ENCODE data around the gene GSE1. TPM values are rescaled to one million over a fixed set of nuclear protein-coding genes. Genes with fewer than 3 reads are reported as not detected.

GSE1 gene
- total RNA-seq, 1 experiment from 2014 or later = 90.2 TPM

GRCh38 chr16:85626191-85626981 lies 13.3 kb downstream of the GSE1 start:
- no peak for ATAC-seq
- no peak overlapping the region for H3K4me2 ChIP-seq (ENCODE audit: low read length)
- intact Hi-C loops (cut with micrococcal nuclease) = no loop called here
- POLR2A ChIA-PET = no interaction called here
- RAD21 ChIA-PET (ENCODE audit: low non-redundant PET in 1 of 2, low total read pairs in 2 of 2, uncharacterized antibody in 2 of 2, unreplicated experiment in 2 of 2) = interaction anchor here in 1 of 2 experiments (0.7 kb wide), 1 partner anchor 133 kb away, joined by 4 read pairs; no protein-coding TSS in a partner anchor
- CTCF ChIA-PET = interaction anchor here (4.7 kb wide), 1 partner anchor 11 kb away, joined by 28 read pairs; no protein-coding TSS in a partner anchor
- no peak overlapping the region for H3K4me3 ChIP-seq (replicated peaks in 1 of 2; ENCODE audit: low read depth in 1 of 2, low read length in 2 of 2)
- peaks cover 97% of the 10 kb centered on the region for H3K79me2 ChIP-seq (ENCODE audit: insufficient read depth, low read length)
- H3K9me2 ChIP-seq (ENCODE audit: insufficient read depth) = no peaks in the 10 kb centered on the region
- no peaks in the 10 kb centered on the region for H4K20me1 ChIP-seq (ENCODE audit: insufficient read depth)
- H3K36me3 ChIP-seq (ENCODE audit: control insufficient read depth in 1 of 2, insufficient read depth in 2 of 2, low read length in 2 of 2) = no peaks in the 10 kb centered on the region
- peaks cover 14 to 18% of the 10 kb centered on the region in 2 experiments; a peak in 3 of 4 replicates for H3K9me3 ChIP-seq (ENCODE audit: control insufficient read depth in 1 of 2, insufficient read depth in 1 of 2, low read depth in 1 of 2, low read length in 2 of 2)
- no peak for TF ChIP-seq JUND (IDR thresholded peaks at IDR 0.05)
- TF ChIP-seq CEBPB (IDR thresholded peaks at IDR 0.05; ENCODE audit: low read depth) = no peak
- no peak for TF ChIP-seq TCF7L2 (IDR thresholded peaks at IDR 0.05; ENCODE audit: borderline replicate concordance, extremely low read depth, insufficient read depth, insufficient read length)
- no peak for TF ChIP-seq EZH2phosphoT487 (IDR thresholded peaks at IDR 0.05; ENCODE audit: borderline replicate concordance)
- TF ChIP-seq POLR2A (IDR thresholded peaks at IDR 0.05; ENCODE audit: borderline replicate concordance, extremely low read depth, insufficient read depth, insufficient read length) = no peak
- no peak for TF ChIP-seq REST (IDR thresholded peaks at IDR 0.05; ENCODE audit: low read depth)
- no peak for TF ChIP-seq FOSL1 (IDR thresholded peaks at IDR 0.05; ENCODE audit: low read depth)
- peaks cover 0 to 7% of the 10 kb centered on the region in 2 experiments; a peak in 2 of 4 replicates for H3K4me1 ChIP-seq (ENCODE audit: control insufficient read depth in 1 of 2, insufficient read depth in 2 of 2, low read length in 2 of 2)
- DNase-seq (ENCODE audit: low read depth, low spot score) = no peak
- H3K27me3 ChIP-seq (ENCODE audit: insufficient read depth, low read length) = no peaks in the 10 kb centered on the region
- BruUV-seq (replicated peaks) = no TSS peak
- no peak overlapping the region for H3K9ac ChIP-seq (ENCODE audit: low read length)
- no peak overlapping the region for H2AFZ ChIP-seq (ENCODE audit: low read depth, low read length, poor library complexity, severe bottlenecking)
- no peak overlapping the region for H3K27ac ChIP-seq (ENCODE audit: low read depth, low read length)
